Endodermal cell (in vitro differentiated cells): ENCODE data around the gene RABGEF1. TPM values are rescaled to one million over a fixed set of nuclear protein-coding genes. Genes with fewer than 3 reads are reported as not detected.

Experiments
- DNase-seq: peaks from one replicate; pipeline ENCODE4 v3.0.0-alpha.2; 2017
- H3K27ac ChIP-seq: 2 replicates; pipeline ENCODE4 v1.5.1; 2013; ENCODE audit warnings: mild to moderate bottlenecking, low read depth, low read length, moderate library complexity
- H3K27me3 ChIP-seq: 2 replicates; pipeline ENCODE4 v1.6.1; 2013; ENCODE audit warnings: mild to moderate bottlenecking, low read length, moderate library complexity; ENCODE audit not compliant: insufficient read depth, control insufficient read depth, poor library complexity, severe bottlenecking
- H3K36me3 ChIP-seq: 2 replicates; pipeline ENCODE4 v1.7.0; 2013; ENCODE audit warnings: mild to moderate bottlenecking, low read length, moderate library complexity; ENCODE audit not compliant: control insufficient read depth, insufficient read depth
- H3K4me1 ChIP-seq: one replicate; pipeline ENCODE4 v1.7.0; 2013; ENCODE audit warnings: low read length; ENCODE audit not compliant: control insufficient read depth, insufficient read depth
- H3K4me3 ChIP-seq: 2 replicates; pipeline ENCODE4 v1.5.1; 2013; ENCODE audit warnings: mild to moderate bottlenecking, low read length, moderate library complexity
- H3K9ac ChIP-seq: 2 replicates; pipeline ENCODE4 v1.6.1; 2013; ENCODE audit warnings: mild to moderate bottlenecking, low read length, moderate library complexity; ENCODE audit not compliant: poor library complexity, severe bottlenecking; ENCODE audit errors: extremely low read depth
- H3K9me3 ChIP-seq: 2 replicates; pipeline ENCODE4 v1.6.1; 2013; ENCODE audit warnings: mild to moderate bottlenecking, low read length, moderate library complexity; ENCODE audit not compliant: control insufficient read depth
- H3K27ac Mint-ChIP-seq: 2 replicates; pipeline ENCODE4 v1.8.0; 2020; ENCODE audit warnings: mixed read lengths
- H3K27me3 Mint-ChIP-seq: 2 replicates; pipeline ENCODE4 v1.8.0; 2021; ENCODE audit warnings: mild to moderate bottlenecking, mixed read lengths; ENCODE audit not compliant: insufficient read depth
- H3K36me3 Mint-ChIP-seq: 2 replicates; pipeline ENCODE4 v1.8.0; 2020; ENCODE audit warnings: low read depth, mixed read lengths
- H3K4me1 Mint-ChIP-seq: 2 replicates; pipeline ENCODE4 v1.8.0; 2020; ENCODE audit warnings: mixed read lengths
- H3K4me3 Mint-ChIP-seq: 2 replicates; pipeline ENCODE4 v1.8.0; 2020; ENCODE audit warnings: mild to moderate bottlenecking, moderate library complexity, mixed read lengths
- H3K9me3 Mint-ChIP-seq: 2 replicates; pipeline ENCODE4 v1.8.0; 2020; ENCODE audit warnings: mild to moderate bottlenecking, mixed read lengths
- WGBS, 2 experiments: methylation state at CpG; one replicate each; pipeline versions ENCODE4 v1.1.5 to v1.1.7; 2013; ENCODE audit warnings: missing lambda C conversion rate in 2 of 2, mixed read lengths in 1 of 2; ENCODE audit not compliant: insufficient coverage in 1 of 2, insufficient read length in 1 of 2; 5-methylcytosine and 5-hydroxymethylcytosine counted together
- total RNA-seq, 2 donors: library from RNA; stranded (reverse); fragmentation: NEBNext Ultra II Directional in 1 of 2; extraction: Animal tissue kit (Norgen Biotek cat#: 25700) in 1 of 2; gene quantifications; 2 replicates in 1 of 2; 3 replicates in 1 of 2; pipeline ENCODE4 v1.2.1, GENCODE V29; 2021
- TF ChIP-seq, protein P1 (sequence below): fragments of 200-600 bp; sonication (generic); conservative IDR thresholded peaks from 2 replicates; pipeline ENCODE4 v1.5.0; 2021; ENCODE audit warnings: antibody characterized with exemption, mild to moderate bottlenecking

The RABGEF1 gene
- total RNA-seq, 2 donors from 2014 or later = 22.7 to 26.7 TPM

DNA sequence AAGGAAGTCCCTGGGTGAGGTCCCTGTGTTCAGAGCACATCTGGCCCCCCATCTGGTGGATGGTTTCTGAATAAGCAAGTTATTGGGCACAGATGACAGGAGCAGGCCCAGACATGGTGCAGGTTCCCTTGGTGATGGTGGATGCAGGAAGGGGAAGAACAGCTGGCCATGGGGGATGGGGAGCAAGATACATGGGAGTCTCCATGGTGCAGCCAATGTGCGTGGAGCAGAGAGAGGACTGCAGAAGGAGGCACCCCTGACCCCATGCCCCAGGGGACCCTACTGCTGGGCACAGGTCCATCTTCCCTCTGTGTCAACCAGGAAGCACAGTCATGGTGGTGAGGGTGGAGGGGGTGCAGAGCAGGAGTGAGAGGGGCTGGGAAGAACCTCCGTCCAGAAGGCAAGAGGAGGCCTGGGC lies 43.8 kb upstream of the RABGEF1 start:
- H3K4me3 Mint-ChIP-seq = no peak overlapping the region
- no peaks in the 10 kb centered on the region for H3K27me3 ChIP-seq
- H3K36me3 ChIP-seq = no peaks in the 10 kb centered on the region
- H3K27ac Mint-ChIP-seq = no peak overlapping the region
- no peaks in the 10 kb centered on the region for H3K27me3 Mint-ChIP-seq
- no peak for DNase-seq
- TF ChIP-seq, protein P1, sequence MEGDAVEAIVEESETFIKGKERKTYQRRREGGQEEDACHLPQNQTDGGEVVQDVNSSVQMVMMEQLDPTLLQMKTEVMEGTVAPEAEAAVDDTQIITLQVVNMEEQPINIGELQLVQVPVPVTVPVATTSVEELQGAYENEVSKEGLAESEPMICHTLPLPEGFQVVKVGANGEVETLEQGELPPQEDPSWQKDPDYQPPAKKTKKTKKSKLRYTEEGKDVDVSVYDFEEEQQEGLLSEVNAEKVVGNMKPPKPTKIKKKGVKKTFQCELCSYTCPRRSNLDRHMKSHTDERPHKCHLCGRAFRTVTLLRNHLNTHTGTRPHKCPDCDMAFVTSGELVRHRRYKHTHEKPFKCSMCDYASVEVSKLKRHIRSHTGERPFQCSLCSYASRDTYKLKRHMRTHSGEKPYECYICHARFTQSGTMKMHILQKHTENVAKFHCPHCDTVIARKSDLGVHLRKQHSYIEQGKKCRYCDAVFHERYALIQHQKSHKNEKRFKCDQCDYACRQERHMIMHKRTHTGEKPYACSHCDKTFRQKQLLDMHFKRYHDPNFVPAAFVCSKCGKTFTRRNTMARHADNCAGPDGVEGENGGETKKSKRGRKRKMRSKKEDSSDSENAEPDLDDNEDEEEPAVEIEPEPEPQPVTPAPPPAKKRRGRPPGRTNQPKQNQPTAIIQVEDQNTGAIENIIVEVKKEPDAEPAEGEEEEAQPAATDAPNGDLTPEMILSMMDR = no peak
- WGBS, 2 experiments = 89 to 91% methylated on average over 2 of the region's 2 CpGs
- no peak overlapping the region for H3K9ac ChIP-seq
- H3K4me1 Mint-ChIP-seq = no peaks in the 10 kb centered on the region
- H3K4me1 ChIP-seq = no peaks in the 10 kb centered on the region
- H3K4me3 ChIP-seq = no peak overlapping the region
- H3K27ac ChIP-seq = no peak overlapping the region
- peaks cover 8% of the 10 kb centered on the region for H3K36me3 Mint-ChIP-seq
- no peaks in the 10 kb centered on the region for H3K9me3 ChIP-seq
- no peaks in the 10 kb centered on the region for H3K9me3 Mint-ChIP-seq

GRCh38 chr7:66697449-66698438 lies 42.8 kb upstream of the RABGEF1 start:
- Histone ChIP-seq H3K27me3 (no peaks in the 10 kb centered on the region), H3K36me3 (no peaks in the 10 kb centered on the region), H3K4me1 (no peaks in the 10 kb centered on the region), H3K9ac (no peak overlapping the region), H3K27ac (no peak overlapping the region), H3K4me3 (no peak overlapping the region), H3K9me3 (no peaks in the 10 kb centered on the region)
- TF ChIP-seq, protein P1 = no peak
- H3K4me3 Mint-ChIP-seq = no peak overlapping the region
- H3K4me1 Mint-ChIP-seq = no peaks in the 10 kb centered on the region
- peak; percentile 47 for DNase-seq
- WGBS, 2 experiments = 80 to 81% methylated on average over 6 to 20 of the region's 20 CpGs
- H3K36me3 Mint-ChIP-seq = peaks cover 10% of the 10 kb centered on the region
- H3K27ac Mint-ChIP-seq = peak overlapping the region; percentile 44
- no peaks in the 10 kb centered on the region for H3K9me3 Mint-ChIP-seq
- no peaks in the 10 kb centered on the region for H3K27me3 Mint-ChIP-seq

- Histone ChIP-seq H3K9ac (no peak overlapping the region), H3K27me3 (no peaks in the 10 kb centered on the region), H3K4me1 (no peaks in the 10 kb centered on the region), H3K27ac (no peak overlapping the region), H3K36me3 (no peaks in the 10 kb centered on the region), H3K4me3 (no peak overlapping the region), H3K9me3 (no peaks in the 10 kb centered on the region)
- Mint-ChIP-seq H3K9me3 (no peaks in the 10 kb centered on the region), H3K27ac (no peak overlapping the region), H3K4me3 (no peak overlapping the region), H3K4me1 (no peaks in the 10 kb centered on the region), H3K27me3 (no peaks in the 10 kb centered on the region), H3K36me3 (peaks cover 15% of the 10 kb centered on the region)
- TF ChIP-seq, protein P1 = no peak
- 86 to 91% methylated on average over 5 to 10 of the region's 10 CpGs for WGBS, 2 experiments
- no peak for DNase-seq
Observed at GRCh38 chr7:66698652-66699205, 41.8 kb upstream of the RABGEF1 start.
